Epithelial cell of proximal tubule (primary cell): Measurements from ENCODE around the gene EPHB2. TPM values are rescaled to one million over a fixed set of nuclear protein-coding genes. Genes with fewer than 3 reads are reported as not detected.

Experiments used
- DNase-seq: peaks from one replicate; pipeline ENCODE4 v3.0.0-alpha.2; 2011; ENCODE audit warnings: low read depth
- H3K4me3 ChIP-seq: 2 replicates; pipeline ENCODE4 v1.5.1; 2011; ENCODE audit warnings: low read depth, mild to moderate bottlenecking, low read length
- total RNA-seq: library from RNA; depleted of rRNA; stranded (reverse); fragments of >200 nt; gene quantifications from 2 replicates; pipeline ENCODE4 v1.2.3, GENCODE V29; 2015
- TF ChIP-seq, protein P1 (sequence below): conservative IDR thresholded peaks from 2 replicates; pipeline ENCODE4 v1.5.1; 2012; ENCODE audit warnings: low read depth, mild to moderate bottlenecking, low read length

Gene EPHB2
- total RNA-seq, 1 donor from 2014 or later, result 47.8 TPM

DNA sequence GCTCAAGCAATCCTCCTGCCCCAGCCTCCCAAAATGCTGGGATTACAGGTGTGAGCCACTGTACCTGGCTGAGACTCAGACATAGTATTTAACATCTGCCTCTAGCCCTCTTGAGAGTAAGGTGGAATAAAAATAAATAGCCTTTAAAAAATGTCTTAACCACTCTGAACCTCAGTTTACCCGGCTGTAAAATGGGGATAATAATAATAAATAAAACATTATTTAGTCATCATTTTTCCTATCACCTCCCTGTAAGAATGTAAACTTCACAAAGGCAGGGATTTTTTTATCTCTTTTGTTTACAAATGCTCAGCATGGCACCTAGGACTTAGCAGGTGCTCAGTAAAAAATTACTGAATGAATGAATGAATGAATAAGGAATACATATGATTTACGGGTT lies 17.2 kb downstream of the EPHB2 start:
- no peak for DNase-seq
- TF ChIP-seq, protein P1, sequence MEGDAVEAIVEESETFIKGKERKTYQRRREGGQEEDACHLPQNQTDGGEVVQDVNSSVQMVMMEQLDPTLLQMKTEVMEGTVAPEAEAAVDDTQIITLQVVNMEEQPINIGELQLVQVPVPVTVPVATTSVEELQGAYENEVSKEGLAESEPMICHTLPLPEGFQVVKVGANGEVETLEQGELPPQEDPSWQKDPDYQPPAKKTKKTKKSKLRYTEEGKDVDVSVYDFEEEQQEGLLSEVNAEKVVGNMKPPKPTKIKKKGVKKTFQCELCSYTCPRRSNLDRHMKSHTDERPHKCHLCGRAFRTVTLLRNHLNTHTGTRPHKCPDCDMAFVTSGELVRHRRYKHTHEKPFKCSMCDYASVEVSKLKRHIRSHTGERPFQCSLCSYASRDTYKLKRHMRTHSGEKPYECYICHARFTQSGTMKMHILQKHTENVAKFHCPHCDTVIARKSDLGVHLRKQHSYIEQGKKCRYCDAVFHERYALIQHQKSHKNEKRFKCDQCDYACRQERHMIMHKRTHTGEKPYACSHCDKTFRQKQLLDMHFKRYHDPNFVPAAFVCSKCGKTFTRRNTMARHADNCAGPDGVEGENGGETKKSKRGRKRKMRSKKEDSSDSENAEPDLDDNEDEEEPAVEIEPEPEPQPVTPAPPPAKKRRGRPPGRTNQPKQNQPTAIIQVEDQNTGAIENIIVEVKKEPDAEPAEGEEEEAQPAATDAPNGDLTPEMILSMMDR, result no peak
- no peak overlapping the region for H3K4me3 ChIP-seq

DNA sequence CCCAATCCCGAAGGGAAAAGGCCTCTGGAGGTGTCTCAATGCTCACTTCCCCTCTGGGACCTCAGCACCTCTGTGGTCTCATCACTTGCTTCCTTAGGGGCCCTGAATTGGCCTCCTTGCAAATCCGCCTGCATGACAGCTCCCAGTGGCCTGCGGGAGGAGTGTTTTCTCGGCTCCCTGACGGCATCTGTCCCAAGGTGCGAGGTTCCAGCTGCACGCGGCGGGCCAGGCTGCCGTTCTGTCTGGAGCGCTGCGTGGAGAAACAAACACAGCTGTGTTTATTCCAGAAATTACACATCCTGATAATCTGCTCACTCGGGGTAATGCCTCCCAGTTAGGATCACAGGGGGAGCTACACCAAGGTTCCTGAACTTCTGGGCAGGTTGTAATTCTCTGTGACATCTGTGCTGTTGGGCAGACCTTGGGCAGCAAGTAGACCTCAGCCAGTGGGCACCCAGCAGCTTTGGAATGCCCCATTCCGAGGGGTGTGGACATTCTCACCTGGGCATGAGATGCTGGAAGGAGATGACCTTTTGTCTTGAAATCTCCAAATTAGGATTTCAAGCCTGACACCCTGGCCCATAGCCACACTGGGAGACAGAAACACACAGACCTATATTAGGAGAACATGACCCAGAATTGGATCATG lies 18.2 kb downstream of the EPHB2 start:
- no peak overlapping the region for H3K4me3 ChIP-seq
- TF ChIP-seq, protein P1, result no peak
- DNase-seq, result no peak

DNA sequence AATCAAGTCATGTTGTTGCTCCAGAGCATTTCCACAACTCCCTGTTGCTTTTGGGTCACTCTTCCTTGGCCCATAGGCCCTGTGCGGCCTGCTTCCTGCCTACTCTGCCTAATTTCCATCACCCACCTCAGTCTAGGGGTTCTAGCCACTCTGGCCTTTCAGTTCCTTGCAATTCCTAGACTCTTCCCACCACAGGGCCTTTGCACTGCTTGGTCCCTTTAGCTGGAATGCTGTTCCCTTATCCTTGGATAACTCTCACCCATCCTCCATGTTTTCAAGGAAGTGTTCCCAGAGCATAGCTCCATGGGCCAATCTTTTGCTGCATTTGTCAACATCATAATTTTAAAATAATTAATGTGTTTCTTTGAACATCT lies 18.7 kb downstream of the EPHB2 start:
- no peak overlapping the region for H3K4me3 ChIP-seq
- no peak for DNase-seq
- TF ChIP-seq, protein P1, result no peak

DNA sequence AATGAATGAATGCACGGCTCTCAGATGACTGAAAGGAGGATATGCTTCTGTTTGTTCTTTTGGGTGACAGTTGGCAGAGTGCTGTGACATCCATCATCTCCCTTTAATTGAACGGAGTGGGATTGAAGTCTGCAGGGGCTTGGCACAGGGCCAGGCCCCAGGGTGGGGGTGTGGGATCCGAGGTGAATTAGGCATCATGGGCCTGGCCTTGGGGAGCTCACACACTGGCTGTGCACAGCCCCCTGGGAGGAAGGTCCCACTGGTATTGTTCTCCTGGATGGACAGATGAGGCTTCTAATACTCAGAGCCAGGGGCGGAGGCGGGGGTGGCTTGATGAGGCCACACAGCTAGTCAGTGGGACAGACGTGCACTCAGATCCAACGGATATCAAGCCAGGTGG lies 19.3 kb downstream of the EPHB2 start:
- no peak for DNase-seq
- no peak overlapping the region for H3K4me3 ChIP-seq
- TF ChIP-seq, protein P1, result no peak

DNA sequence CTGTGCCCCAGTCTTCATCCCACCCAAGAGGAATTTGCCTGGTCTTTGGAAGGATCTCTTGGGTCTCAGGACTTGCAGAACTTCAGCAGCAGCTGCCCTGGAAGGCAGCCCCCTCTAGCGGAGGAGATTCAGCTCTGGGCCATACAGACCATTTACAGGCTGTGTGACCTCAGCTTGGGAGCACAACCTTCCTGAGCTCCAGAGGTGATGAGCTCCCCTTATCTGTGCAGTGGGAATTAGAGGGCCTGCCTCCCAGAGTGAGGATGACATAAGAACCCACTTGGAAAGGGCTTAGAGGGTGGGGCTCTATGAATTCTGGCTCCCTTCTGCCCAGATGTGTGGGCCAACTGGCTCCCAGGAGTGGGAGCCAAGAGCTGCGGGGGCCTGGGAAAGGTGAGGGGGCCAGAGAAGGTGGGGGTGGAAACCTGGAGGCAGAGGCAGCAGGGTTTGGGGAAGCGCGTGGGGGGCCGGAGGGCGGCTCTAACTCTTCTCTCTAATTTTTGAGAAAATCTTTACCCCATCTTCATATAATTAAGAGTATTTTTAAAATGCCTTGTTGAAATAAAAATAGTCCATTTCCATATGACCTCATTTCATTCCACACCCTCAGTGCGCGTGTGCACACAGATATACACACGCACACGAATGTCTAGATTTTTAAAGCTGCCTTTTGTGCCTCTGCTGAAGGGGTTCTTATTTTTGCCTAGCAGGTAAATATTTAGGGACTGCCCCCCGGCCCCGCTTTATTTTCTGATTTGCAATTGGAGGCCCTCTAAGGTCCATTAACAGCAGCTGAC lies 21.5 kb downstream of the EPHB2 start:
- TF ChIP-seq, protein P1, result peak; percentile 17

DNA sequence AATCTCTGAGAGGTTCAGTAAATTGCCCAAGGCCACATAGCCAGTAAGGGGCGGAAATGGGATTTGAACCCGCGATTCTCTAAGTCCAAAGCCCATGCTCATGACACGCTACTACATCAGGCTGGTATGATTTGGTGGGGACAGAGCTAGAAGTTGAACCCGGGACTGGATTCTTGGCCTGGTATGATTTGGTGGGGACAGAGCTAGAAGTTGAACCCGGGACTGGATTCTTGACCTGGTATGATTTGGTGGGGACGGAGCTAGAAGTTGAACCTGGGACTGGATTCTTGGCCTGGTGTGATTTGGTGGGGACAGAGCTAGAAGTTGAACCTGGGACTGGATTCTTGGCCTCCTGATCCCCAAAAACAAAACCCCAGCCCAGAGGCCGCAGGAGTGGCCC lies 23.0 kb downstream of the EPHB2 start:
- TF ChIP-seq, protein P1, result no peak
- DNase-seq, result no peak
- H3K4me3 ChIP-seq, result no peak overlapping the region

More for the DNA sequence above, 21.5 kb downstream of the EPHB2 start:
- DNase-seq, result no peak
- H3K4me3 ChIP-seq, result no peak overlapping the region
